ENCODE measurements around the gene NTNG1. TPM values are rescaled to one million over a fixed set of nuclear protein-coding genes. Genes with fewer than 3 reads are reported as not detected.

The NTNG1 gene
- total and polyA plus RNA-seq, 2 of the 13 experiments (the other 11 are each of a cell fraction or from before 2014, with no cell fraction given) = not detected

GRCh38 chr1:107532318-107532717, 391.5 kb downstream of the NTNG1 start (continued):
- no peak for TF ChIP-seq KIAA2018 (CRISPR knock-in tag; IDR thresholded peaks at IDR 0.05; ENCODE audit: borderline replicate concordance)
- no peak for TF ChIP-seq ZNF281 (CRISPR knock-in tag; IDR thresholded peaks at IDR 0.05; ENCODE audit: borderline replicate concordance)
- no peak for TF ChIP-seq SRSF1 (optimal IDR thresholded peaks at IDR 0.05; ENCODE audit: low read depth, low read length)
- 0 out of 2 replicates have a peak, but pooled peaks have one; percentile 19 for TF ChIP-seq JUNB (CRISPR knock-in tag; IDR thresholded peaks at IDR 0.05; ENCODE audit: borderline replicate concordance)
- no peak for TF ChIP-seq PLRG1 (conservative IDR thresholded peaks at IDR 0.05)
- TF ChIP-seq ZNF710 (CRISPR knock-in tag; IDR thresholded peaks at IDR 0.05; ENCODE audit: borderline replicate concordance) = no peak
- TF ChIP-seq PRDM4 (CRISPR knock-in tag; IDR thresholded peaks at IDR 0.05; ENCODE audit: borderline replicate concordance) = no peak
- no peak for TF ChIP-seq ZNF598 (CRISPR knock-in tag; IDR thresholded peaks at IDR 0.05; ENCODE audit: borderline replicate concordance)
- TF ChIP-seq GMEB2 (CRISPR knock-in tag; IDR thresholded peaks at IDR 0.05; ENCODE audit: low read depth) = no peak
- TF ChIP-seq NCOA1 (CRISPR knock-in tag; IDR thresholded peaks at IDR 0.05) = no peak
- TF ChIP-seq MYC (CRISPR knock-in tag; IDR thresholded peaks at IDR 0.05; ENCODE audit: borderline replicate concordance) = no peak
- no peak for TF ChIP-seq KDM4B (CRISPR knock-in tag; IDR thresholded peaks at IDR 0.05)
